Activated naive CD8-positive, alpha-beta T cell treated with anti-CD3 and anti-CD28 coated beads, Interleukin-2, amount 10 ng/mL, durations not matched to agents 7 days and 5 days (primary cell): ENCODE measurements around the gene CPLANE2. TPM values are rescaled to one million over a fixed set of nuclear protein-coding genes. Genes with fewer than 3 reads are reported as not detected.
"Not testable (repeated sequence)": the region's sequence is repeated elsewhere in the genome, so short reads cannot be mapped to it uniquely, and the experiment has no call there.

ENCODE experiments used
- ATAC-seq: fragments of 150-1000 bp; cut with Tn5 transposase; one replicate; pipeline ENCODE4 v1.10.0; 2021; ENCODE audit warnings: low read depth, moderate library complexity
- POLR2A ChIA-PET: fragments of 350-600 bp; sonication (Branson Sonifier 250); formaldehyde crosslinking; loops from one replicate; lab custom pipeline; 2021; ENCODE audit warnings: antibody characterized with exemption; lab: Charles Lee
- DNase-seq: peaks from one replicate; pipeline ENCODE4 v3.0.0; 2021
- H3K27ac Mint-ChIP-seq: one replicate; pipeline ENCODE4 v1.8.0; 2022; ENCODE audit warnings: mild to moderate bottlenecking, mixed read lengths
- H3K27me3 Mint-ChIP-seq: one replicate; pipeline ENCODE4 v1.8.0; 2022; ENCODE audit warnings: mild to moderate bottlenecking, moderate library complexity, mixed read lengths
- H3K36me3 Mint-ChIP-seq: one replicate; pipeline ENCODE4 v1.8.0; 2021; ENCODE audit warnings: mild to moderate bottlenecking, mixed read lengths
- H3K4me1 Mint-ChIP-seq: one replicate; pipeline ENCODE4 v1.8.0; 2021; ENCODE audit warnings: mixed read lengths
- H3K4me3 Mint-ChIP-seq: one replicate; pipeline ENCODE4 v1.8.0; 2022; ENCODE audit warnings: mild to moderate bottlenecking, moderate library complexity, mixed read lengths
- H3K9me3 Mint-ChIP-seq: one replicate; pipeline ENCODE4 v1.8.0; 2021; ENCODE audit warnings: mixed read lengths
- total RNA-seq, 2 experiments: library from RNA; stranded (reverse); gene quantifications; one replicate each; pipeline ENCODE4 v1.2.3, GENCODE V29; 2021

The CPLANE2 gene
- total RNA-seq, 2 experiments from 2014 or later = 6.8 to 7.3 TPM

DNA sequence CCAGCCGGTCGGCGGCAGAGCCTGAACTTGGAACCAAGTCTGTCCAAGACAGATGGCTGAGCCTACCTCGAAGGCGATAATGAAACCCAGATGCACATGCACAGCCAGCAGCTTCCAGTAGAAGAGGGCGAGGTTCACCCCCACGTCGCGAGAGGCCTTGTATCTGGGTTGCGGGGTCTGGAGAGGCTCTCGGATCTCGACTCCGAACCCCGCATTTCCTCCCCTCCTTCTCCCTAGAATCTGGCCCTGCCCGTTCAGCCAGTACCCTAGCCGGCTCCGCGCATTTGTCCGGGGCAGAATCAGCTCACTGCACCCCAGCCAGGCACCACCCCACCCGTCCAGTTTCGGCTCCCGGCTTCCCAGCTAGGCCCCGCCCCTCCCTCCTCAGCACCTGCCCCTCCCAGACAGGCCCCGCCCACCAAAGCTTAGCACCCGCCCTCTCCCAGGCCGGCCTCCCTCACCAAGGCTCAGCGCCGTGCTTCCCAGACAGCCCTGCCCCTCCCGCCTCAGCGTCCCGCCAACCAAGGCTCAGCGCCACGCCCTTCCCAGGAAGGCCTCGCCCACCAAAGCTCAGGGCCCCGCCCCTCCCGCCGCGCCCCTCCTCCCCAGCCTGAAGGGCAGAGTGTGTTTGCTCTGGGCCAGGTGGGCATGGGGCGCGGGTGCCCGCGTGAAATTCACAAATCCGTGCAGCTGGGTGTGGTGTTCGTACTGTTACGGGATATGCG is 19.8 kb downstream of the CPLANE2 start:
- DNase-seq = peak; percentile 96
- Mint-ChIP-seq H3K27me3 (peaks cover 9% of the 10 kb centered on the region), H3K9me3 (peaks cover 2% of the 10 kb centered on the region), H3K27ac (peak overlapping the region; percentile 84), H3K4me3 (peak overlapping the region; percentile 91), H3K36me3 (no peaks in the 10 kb centered on the region), H3K4me1 (peaks cover 27% of the 10 kb centered on the region)
- POLR2A ChIA-PET = interaction anchor here (0.9 to 2.2 kb wide), 7 partner anchors 8 to 142 kb away, joined by 3 to 31 read pairs (median 4); partner anchors contain the start of genes CPLANE2 and FBXO42
- peak; percentile 96 for ATAC-seq

DNA sequence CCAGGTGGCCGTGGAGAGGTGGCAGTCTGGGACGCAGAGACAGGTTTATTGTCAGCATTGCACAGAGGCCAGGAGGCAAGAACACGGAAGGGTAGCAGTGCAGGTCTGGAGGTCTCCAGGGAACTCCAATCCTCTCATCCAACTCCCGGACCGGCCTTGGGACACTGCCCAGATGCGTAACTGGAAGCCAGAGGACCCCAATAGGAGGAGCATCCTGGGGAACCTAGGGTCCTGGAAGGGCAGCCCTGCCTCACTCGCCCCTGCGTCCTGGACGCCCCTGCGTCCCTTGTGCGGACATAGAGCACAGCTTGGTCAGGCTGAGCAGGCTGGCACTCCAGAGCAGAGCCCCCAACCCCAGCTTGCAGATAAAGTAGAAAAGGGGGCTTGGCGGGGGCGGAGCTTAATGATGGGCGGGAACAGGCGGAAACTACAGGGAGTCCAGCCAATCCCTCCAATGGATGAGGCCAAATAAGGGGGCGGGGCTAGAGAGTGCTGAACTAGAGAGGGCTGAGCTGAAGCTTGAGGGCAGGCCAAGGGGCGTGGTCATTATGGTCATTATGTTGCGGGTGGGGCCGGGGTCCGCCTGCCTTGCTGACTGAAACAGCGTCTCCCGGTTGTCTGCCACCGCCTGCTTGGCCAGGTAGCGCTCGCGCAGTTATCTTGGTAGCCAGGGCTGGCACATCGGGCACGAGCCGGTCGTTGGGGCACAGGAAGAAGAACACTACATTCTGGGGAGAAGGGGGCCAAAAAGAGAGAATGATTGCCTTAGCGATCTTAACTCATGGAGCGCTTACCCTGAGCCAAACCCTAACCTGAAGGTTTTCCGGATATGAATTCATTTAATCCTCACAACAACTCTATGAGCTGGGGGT is 20.9 kb downstream of the CPLANE2 start:
- H3K36me3 Mint-ChIP-seq = no peaks in the 10 kb centered on the region
- DNase-seq = peak; percentile 65
- H3K9me3 Mint-ChIP-seq = no peaks in the 10 kb centered on the region
- H3K4me3 Mint-ChIP-seq = peak overlapping the region; percentile 91
- POLR2A ChIA-PET = interaction anchor here (0.7 to 2.2 kb wide), 6 partner anchors 9 to 141 kb away, joined by 3 to 31 read pairs (median 6); partner anchors contain the start of genes CPLANE2 and FBXO42
- ATAC-seq = peak; percentile 37
- peaks cover 10% of the 10 kb centered on the region for H3K27me3 Mint-ChIP-seq
- H3K4me1 Mint-ChIP-seq = peaks cover 27% of the 10 kb centered on the region
- H3K27ac Mint-ChIP-seq = peak overlapping the region; percentile 84

DNA sequence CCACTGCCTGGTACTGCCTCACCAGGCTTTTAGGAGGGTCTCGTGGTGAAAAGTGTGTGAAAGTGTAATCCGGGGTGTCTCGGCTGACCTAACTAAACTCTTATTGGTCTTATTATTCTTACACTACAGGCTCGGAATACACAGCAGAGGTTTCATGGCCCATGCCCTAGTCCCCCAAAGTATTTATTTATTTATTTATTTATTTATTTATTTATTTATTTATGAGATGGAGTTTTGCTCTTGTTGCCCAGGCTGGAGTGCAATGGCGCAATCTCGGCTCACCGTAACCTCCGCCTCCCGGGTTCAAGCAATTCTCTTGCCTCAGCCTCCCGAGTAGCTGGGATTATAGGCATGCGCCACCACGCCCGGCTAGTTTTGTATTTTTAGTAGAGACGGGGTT is 21.7 kb downstream of the CPLANE2 start:
- H3K27ac Mint-ChIP-seq, H3K27me3 Mint-ChIP-seq, ATAC-seq, H3K36me3 Mint-ChIP-seq, DNase-seq, H3K4me3 Mint-ChIP-seq, POLR2A ChIA-PET, H3K9me3 Mint-ChIP-seq: not testable (repeated sequence)
- peaks cover 27% of the 10 kb centered on the region for H3K4me1 Mint-ChIP-seq

DNA sequence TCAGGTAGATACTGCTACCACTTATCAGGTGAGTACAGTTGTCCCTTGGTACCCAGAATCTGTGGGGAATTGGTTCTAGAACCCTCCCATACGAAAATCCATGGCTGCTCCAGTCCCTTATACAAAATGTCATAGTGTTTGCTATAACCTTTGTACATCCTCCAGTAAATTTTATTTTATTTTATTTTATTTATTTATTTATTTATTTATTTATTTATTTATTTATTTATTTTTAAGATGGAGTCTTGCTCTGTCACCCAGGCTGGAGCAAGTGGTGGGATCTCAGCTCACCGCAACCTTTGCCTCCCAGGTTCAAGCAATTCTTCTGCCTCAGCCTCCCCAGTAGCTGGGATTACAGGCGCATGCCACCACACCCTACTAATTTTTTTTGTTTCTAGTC is 23.4 kb downstream of the CPLANE2 start:
- not testable (repeated sequence) for H3K36me3 Mint-ChIP-seq

DNA sequence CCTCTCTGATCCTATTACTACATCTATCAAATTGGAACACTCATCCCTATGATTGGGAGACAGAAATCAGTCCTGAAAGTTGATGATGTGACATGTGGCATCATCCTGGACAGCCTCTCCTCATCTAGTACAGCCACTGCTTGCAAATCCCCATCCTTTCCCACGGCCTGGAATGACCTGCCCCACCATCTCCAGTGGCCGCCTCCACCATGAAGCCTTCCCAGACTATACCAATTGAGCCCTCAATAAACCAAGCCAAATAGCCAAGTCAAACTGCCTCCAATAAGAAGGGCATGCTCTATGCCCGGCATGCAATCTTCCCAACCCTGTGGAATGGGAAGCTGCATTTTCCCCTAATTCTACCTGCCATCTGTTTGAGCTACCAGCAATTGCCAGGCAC is 24.0 kb downstream of the CPLANE2 start:
- no peak overlapping the region for H3K4me3 Mint-ChIP-seq
- POLR2A ChIA-PET = no interaction called here
- ATAC-seq (no peak), DNase-seq (no peak)
- no peak overlapping the region for H3K27ac Mint-ChIP-seq
- H3K4me1 Mint-ChIP-seq = peaks cover 18% of the 10 kb centered on the region
- peaks cover 8% of the 10 kb centered on the region for H3K27me3 Mint-ChIP-seq
- H3K36me3 Mint-ChIP-seq = no peaks in the 10 kb centered on the region
- H3K9me3 Mint-ChIP-seq = no peaks in the 10 kb centered on the region

More for the DNA sequence above, 23.4 kb downstream of the CPLANE2 start:
- H3K9me3 Mint-ChIP-seq, H3K4me3 Mint-ChIP-seq, ATAC-seq, H3K27me3 Mint-ChIP-seq, DNase-seq, H3K27ac Mint-ChIP-seq, POLR2A ChIA-PET: not testable (repeated sequence)
- H3K4me1 Mint-ChIP-seq = peaks cover 18% of the 10 kb centered on the region

DNA sequence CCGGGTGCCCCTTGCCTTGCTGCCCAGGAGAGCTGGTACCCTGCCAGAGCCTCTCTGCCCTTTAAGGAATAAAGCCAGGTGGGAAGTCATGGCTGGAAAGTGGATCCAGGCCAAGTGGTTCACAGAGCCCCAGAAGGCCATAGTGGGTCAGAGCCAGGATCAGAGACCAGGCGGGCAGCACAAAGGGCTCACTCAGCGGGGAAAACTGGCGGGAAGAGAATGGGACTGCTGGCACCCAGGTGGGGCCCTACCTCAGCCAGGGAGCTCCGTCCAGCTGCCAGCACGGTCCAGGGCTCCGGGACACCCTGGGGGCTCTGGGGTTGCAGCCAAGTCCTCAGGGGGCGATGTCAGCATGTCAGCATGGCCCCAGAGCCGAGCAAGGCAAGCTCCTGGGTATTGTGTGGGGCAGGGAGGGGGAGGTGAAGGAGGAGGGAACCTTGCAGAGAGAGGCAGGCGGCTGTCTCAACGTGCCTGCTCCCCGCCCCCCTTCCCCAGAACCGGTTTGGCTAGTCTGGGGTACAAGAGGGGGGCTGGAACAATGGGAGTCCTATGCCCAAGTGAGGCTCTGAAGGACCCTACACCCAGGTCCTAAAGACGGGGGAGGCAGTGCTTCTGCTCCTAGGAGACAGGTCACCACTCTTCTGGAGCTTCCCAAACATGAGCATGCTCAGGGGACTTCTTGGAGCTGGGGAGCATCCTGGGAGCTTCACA is 24.6 kb downstream of the CPLANE2 start, which contains the start of gene ARHGEF19:
Gene ARHGEF19 (minus strand): TSS at position 402 of the 711 bp plus-strand sequence. CDS start 3,598 bp downstream, outside the sequence.
- POLR2A ChIA-PET = no interaction called here
- no peak within 1 kb of the TSS for H3K27ac Mint-ChIP-seq
- H3K36me3 Mint-ChIP-seq = no peaks in the 10 kb centered on the region
- H3K9me3 Mint-ChIP-seq = no peaks in the 10 kb centered on the region
- H3K4me3 Mint-ChIP-seq = no peak within 1 kb of the TSS
- no peak for DNase-seq
- peaks cover 8% of the 10 kb centered on the region for H3K27me3 Mint-ChIP-seq
- H3K4me1 Mint-ChIP-seq = peaks cover 14% of the 10 kb centered on the region
- no peak for ATAC-seq

DNA sequence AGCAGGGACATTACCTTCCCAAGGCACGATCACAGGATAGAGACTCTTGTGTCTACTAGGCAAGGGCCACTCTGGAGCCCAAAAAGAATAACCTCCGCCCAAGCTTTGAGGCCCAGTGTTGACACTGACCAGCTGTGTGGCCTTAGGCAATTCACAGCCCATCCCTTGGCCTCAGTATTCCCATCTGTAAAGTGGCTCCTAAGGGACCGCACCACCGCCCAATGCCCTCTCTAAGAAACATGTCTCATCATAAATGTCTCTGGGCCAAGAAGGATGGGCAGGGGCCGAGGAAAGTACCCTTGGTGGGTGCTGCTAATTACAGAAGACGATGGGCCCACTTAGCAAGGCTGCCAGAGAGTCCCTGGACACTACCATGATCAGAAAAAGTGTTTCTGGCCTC is 25.2 kb downstream of the CPLANE2 start:
- peaks cover 13% of the 10 kb centered on the region for H3K4me1 Mint-ChIP-seq
- DNase-seq = no peak
- H3K27me3 Mint-ChIP-seq = peaks cover 8% of the 10 kb centered on the region
- no peak for ATAC-seq
- POLR2A ChIA-PET = no interaction called here
- no peaks in the 10 kb centered on the region for H3K36me3 Mint-ChIP-seq
- H3K9me3 Mint-ChIP-seq = no peaks in the 10 kb centered on the region
- H3K4me3 Mint-ChIP-seq = no peak overlapping the region
- H3K27ac Mint-ChIP-seq = no peak overlapping the region

DNA sequence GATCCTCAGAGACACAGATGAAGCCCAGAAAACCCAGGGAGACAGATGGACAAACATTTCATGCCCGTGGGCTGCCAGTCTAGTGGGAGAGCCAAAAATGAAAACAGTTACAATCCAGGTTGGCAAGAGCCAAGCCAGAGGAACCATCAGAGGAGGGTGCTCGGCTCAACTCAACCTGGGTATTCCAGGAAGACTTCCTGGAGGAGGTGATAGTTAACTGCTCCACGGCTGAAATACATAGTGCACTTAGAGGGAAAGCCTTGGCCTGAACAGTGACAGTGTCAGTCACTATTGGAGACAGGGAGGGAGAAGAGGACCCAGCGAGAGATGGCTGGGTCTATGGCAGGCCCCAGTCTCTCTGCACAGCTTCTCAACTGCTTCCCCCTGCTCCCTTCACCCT is 26.4 kb downstream of the CPLANE2 start:
- peaks cover 6% of the 10 kb centered on the region for H3K27me3 Mint-ChIP-seq
- no peak overlapping the region for H3K4me3 Mint-ChIP-seq
- no peak for DNase-seq
- no peaks in the 10 kb centered on the region for H3K36me3 Mint-ChIP-seq
- ATAC-seq = no peak
- H3K27ac Mint-ChIP-seq = no peak overlapping the region
- H3K4me1 Mint-ChIP-seq = peaks cover 2% of the 10 kb centered on the region
- H3K9me3 Mint-ChIP-seq = no peaks in the 10 kb centered on the region
- POLR2A ChIA-PET = no interaction called here

DNA sequence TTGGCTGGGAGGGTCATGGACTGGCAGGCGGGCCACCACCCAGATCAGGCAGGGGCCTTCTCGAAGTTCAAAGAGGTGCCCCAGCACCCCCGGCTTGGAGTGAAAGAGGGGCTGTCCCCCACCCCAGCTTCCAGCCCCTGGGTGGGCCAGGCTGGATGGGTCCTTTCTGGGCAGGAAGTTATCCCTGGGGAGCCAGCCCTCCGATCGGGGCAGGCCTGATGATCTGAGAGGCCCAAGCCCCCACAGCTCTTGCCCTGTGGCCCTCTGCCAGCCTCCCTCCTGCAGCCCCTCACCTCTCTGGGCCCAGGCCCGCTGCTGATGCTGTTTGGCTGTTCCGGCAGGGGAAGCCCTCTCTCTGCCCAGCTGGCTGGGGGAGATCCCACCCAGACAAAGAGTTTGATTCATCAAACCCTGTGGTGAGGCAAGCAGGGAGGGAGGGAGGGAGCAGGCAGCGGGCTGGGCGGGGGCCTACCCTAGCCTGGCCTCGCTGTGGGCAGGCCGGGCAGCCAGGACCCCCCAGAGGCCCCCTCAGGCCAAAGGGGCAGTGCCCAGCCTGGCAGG is 27.1 kb downstream of the CPLANE2 start:
- Mint-ChIP-seq H3K27ac (no peak overlapping the region), H3K36me3 (no peaks in the 10 kb centered on the region), H3K4me1 (peaks cover 2% of the 10 kb centered on the region)

DNA sequence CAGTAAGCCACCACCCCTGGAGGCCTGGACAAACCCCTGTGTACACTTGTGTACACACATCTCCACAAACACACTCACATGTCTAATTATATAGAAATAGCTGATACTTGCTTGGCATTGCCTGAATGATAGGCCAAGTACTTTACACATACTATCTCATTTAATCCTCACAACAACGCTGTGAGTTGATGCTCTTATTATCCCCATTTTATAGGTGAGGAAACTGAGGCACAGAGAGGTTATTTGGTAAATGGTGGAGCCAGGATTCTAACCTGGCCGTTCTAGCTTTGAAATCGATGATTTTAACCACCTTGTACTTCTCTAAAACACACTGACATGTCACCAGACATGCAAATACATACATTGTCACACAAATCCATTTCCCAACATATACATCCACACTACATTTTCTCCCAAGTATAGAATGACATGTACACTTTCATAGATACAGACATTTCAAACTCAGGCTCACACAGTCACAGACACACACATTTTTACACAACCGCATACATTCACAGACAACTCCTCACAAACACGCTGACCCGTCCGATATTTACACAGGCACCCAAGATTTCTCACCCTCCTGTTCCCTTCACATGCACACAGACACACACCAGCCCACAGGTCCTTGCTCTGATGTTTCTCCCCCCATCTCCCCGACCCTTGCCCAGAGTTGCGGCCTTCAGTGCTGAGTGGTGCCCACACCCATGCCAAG is 27.7 kb downstream of the CPLANE2 start:
- DNase-seq (no peak), ATAC-seq (no peak)
- POLR2A ChIA-PET = interaction anchor here (0.7 to 1.1 kb wide), 2 partner anchors 8 to 28 kb away, joined by 3 to 9 read pairs; partner anchors contain the start of gene CPLANE2
- peaks cover 6% of the 10 kb centered on the region for H3K27me3 Mint-ChIP-seq
- peaks cover 2% of the 10 kb centered on the region for H3K4me1 Mint-ChIP-seq
- H3K36me3 Mint-ChIP-seq = no peaks in the 10 kb centered on the region
- no peaks in the 10 kb centered on the region for H3K9me3 Mint-ChIP-seq
- H3K4me3 Mint-ChIP-seq = no peak overlapping the region
- no peak overlapping the region for H3K27ac Mint-ChIP-seq

More for the DNA sequence above, 27.1 kb downstream of the CPLANE2 start:
- POLR2A ChIA-PET = interaction anchor here (0.7 kb wide), 1 partner anchor 8 kb away, joined by 3 read pairs; no protein-coding TSS in a partner anchor
- DNase-seq (no peak), ATAC-seq (no peak)
- no peak overlapping the region for H3K4me3 Mint-ChIP-seq
- H3K27me3 Mint-ChIP-seq = peaks cover 6% of the 10 kb centered on the region
- H3K9me3 Mint-ChIP-seq = no peaks in the 10 kb centered on the region

DNA sequence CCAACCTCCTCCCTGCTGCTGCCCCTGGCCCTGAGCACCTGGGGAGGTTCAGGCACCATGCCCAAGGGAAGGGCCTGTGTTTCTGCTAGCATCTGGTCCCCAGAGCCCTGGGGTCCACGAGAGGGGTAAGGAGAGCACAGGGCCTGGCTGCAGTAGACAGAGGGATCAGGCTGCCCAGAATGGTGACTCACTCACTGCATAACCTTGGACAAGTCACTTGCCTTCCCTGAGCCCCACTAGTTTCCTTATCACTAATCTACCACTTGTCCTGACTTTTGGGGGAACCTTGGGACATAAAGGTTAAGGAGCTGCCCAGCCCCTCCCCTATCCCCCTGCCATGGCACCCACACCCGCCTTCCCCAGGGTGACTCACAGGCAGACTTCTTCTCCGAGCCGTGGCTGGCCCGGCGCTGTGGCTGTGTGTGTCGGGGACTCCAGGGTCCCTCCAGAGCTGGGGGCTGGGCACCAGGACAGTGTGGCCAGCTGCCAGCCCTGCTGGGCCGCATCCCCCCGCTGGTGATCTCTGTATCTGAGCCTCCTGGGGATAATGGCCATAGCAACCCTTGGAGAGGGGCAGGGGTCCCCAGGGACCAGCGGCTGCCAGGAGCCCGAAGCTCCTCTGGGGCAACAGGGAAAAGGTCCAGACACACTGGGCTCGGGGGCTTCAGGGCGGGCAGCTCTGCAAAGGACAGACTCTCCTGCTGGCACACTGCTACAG is 28.6 kb downstream of the CPLANE2 start:
- Mint-ChIP-seq H3K27ac (no peak overlapping the region), H3K4me1 (peaks cover 2% of the 10 kb centered on the region), H3K36me3 (no peaks in the 10 kb centered on the region), H3K9me3 (no peaks in the 10 kb centered on the region), H3K4me3 (no peak overlapping the region), H3K27me3 (peaks cover 6% of the 10 kb centered on the region)
- no peak for DNase-seq
- POLR2A ChIA-PET = interaction anchor here (1.1 to 2.8 kb wide), 3 partner anchors 8 to 129 kb away, joined by 7 to 31 read pairs (median 9); partner anchors contain the start of gene CPLANE2
- ATAC-seq = no peak
